ENCODE results near the gene COL3A1. TPM values are rescaled to one million over a fixed set of nuclear protein-coding genes. Genes with fewer than 3 reads are reported as not detected.

COL3A1 gene
- total and polyA plus RNA-seq, 2 of the 13 experiments (the other 11 are each of a cell fraction or from before 2014, with no cell fraction given): 0.04 TPM; not detected in 1

DNA sequence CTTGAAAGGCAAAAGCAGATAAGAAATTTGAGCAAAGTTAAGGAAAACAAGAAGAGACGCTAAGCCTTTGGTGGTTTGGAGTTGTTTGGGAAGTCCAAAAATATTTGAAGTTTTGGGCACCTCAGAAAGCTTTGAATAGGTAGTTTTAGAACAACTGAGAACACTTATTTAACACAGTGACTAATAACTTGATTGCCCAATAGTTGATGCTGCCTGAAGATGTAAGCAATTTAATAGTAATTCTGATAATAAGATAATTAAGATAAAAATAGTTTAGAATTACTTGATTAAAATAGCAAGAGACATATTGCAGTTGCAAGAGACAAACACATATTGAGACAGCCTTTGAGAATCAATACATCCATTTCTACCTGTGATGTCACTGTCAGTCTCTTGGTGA lies 16.5 kb upstream of the COL3A1 start:
- FAIRE-seq: no peak
- ChIA-PET CTCF (ENCODE audit: low intra/inter-chr PET ratio, low total read pairs) (no interaction called here), POLR2A (no interaction called here)
- WGBS (ENCODE audit: low lambda C conversion rate): 2% methylated on average over 1 of the region's 1 CpG
- Histone ChIP-seq H3K27me3 (ENCODE audit: control insufficient read depth in 1 of 2, insufficient read depth in 2 of 2, low read length in 2 of 2) (no peaks in the 10 kb centered on the region), H3K4me2 (ENCODE audit: low read depth, low read length) (no peak overlapping the region), H3K36me3 (replicated peaks in 1 of 2; ENCODE audit: control insufficient read depth in 1 of 2, insufficient read depth in 2 of 2, low read length in 2 of 2) (no peaks in the 10 kb centered on the region), H3K27ac (ENCODE audit: extremely low read length, insufficient read depth, low read length) (no peak overlapping the region), H4K20me1 (ENCODE audit: insufficient read depth, low read length) (no peaks in the 10 kb centered on the region), H3K9ac (ENCODE audit: insufficient read depth, low read depth, low read length) (no peak overlapping the region), H3K9me3 (ENCODE audit: low read length) (no peaks in the 10 kb centered on the region), H3K79me2 (ENCODE audit: insufficient read depth, low read length) (no peaks in the 10 kb centered on the region), H3K4me3 (replicated peaks in 1 of 3; ENCODE audit: insufficient read depth in 1 of 3, low read depth in 2 of 3, low read length in 3 of 3) (no peak overlapping the region), H2AFZ (ENCODE audit: low read length) (no peak overlapping the region), H3K4me1 (ENCODE audit: insufficient read depth, low read length) (no peaks in the 10 kb centered on the region)
- intact Hi-C loops (cut with micrococcal nuclease; ENCODE audit: unreplicated experiment): no loop called here
- TF ChIP-seq, protein P1, sequence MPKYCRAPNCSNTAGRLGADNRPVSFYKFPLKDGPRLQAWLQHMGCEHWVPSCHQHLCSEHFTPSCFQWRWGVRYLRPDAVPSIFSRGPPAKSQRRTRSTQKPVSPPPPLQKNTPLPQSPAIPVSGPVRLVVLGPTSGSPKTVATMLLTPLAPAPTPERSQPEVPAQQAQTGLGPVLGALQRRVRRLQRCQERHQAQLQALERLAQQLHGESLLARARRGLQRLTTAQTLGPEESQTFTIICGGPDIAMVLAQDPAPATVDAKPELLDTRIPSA (CRISPR knock-in tag; IDR thresholded peaks at IDR 0.05; ENCODE audit: borderline replicate concordance): no peak
- TF ChIP-seq CEBPB (IDR thresholded peaks at IDR 0.05; ENCODE audit: borderline replicate concordance, low read depth, low read length): peak; percentile 68
- DNase-seq (ENCODE audit: low spot score): no peak
- ATAC-seq: no peak
- in situ Hi-C loops (cut with HindIII; ENCODE audit: extremely low pct_ligation_motif_present, low pct_unique_long_range_greater_than_20kb): no loop called here
- no TSS peak for BruUV-seq (replicated peaks)

DNA sequence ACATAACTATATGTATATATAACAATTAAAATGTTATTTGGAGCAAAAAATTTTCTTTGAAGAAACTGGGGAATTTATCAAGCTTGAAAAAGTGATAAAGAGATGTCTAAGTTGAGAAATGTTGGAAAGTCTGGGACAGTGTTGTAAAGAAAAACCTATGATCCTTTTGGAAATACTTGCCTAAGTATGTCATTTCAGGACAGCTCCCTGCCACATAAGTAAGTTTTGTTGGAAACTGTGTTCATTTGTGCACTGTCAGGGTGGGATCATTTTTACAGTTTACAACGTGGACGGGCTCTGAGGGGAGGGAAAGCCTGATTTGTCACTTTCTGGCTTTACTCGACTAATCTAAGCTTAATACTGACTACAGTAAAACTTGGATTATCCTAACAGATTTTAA lies 10.4 kb upstream of the COL3A1 start:
- no peak overlapping the region for H3K9ac ChIP-seq (ENCODE audit: insufficient read depth, low read depth, low read length)
- H3K9me3 ChIP-seq (ENCODE audit: low read length): no peaks in the 10 kb centered on the region
- no peaks in the 10 kb centered on the region for H3K4me1 ChIP-seq (ENCODE audit: insufficient read depth, low read length)
- in situ Hi-C loops (cut with HindIII; ENCODE audit: extremely low pct_ligation_motif_present, low pct_unique_long_range_greater_than_20kb) (no loop called here), intact Hi-C loops (cut with micrococcal nuclease; ENCODE audit: unreplicated experiment) (no loop called here)
- TF ChIP-seq ZNF326 (CRISPR knock-in tag; IDR thresholded peaks at IDR 0.05; ENCODE audit: borderline replicate concordance) (no peak), EHMT2 (IDR thresholded peaks at IDR 0.05; ENCODE audit: borderline replicate concordance, low read depth, low read length) (no peak), ZNF766 (CRISPR knock-in tag; IDR thresholded peaks at IDR 0.05; ENCODE audit: borderline replicate concordance) (no peak), ZNF263 (CRISPR knock-in tag; IDR thresholded peaks at IDR 0.05) (no peak), ATAD3A (CRISPR knock-in tag; IDR thresholded peaks at IDR 0.05) (no peak), ZNF451 (CRISPR knock-in tag; IDR thresholded peaks at IDR 0.05) (no peak)
- CTCF ChIA-PET (ENCODE audit: low intra/inter-chr PET ratio, low total read pairs): no interaction called here
- H3K4me3 ChIP-seq (replicated peaks in 1 of 3; ENCODE audit: insufficient read depth in 1 of 3, low read depth in 2 of 3, low read length in 3 of 3): no peak overlapping the region
- no peaks in the 10 kb centered on the region for H3K79me2 ChIP-seq (ENCODE audit: insufficient read depth, low read length)
- no peaks in the 10 kb centered on the region for H3K27me3 ChIP-seq (ENCODE audit: control insufficient read depth in 1 of 2, insufficient read depth in 2 of 2, low read length in 2 of 2)
- no peak for FAIRE-seq
- no peak for ATAC-seq
- no peak overlapping the region for H3K27ac ChIP-seq (ENCODE audit: extremely low read length, insufficient read depth, low read length)
- BruUV-seq (replicated peaks): no TSS peak
- H3K4me2 ChIP-seq (ENCODE audit: low read depth, low read length): no peak overlapping the region
- DNase-seq (ENCODE audit: low spot score): no peak
- POLR2A ChIA-PET: no interaction called here
- no peak overlapping the region for H2AFZ ChIP-seq (ENCODE audit: low read length)
- no peaks in the 10 kb centered on the region for H4K20me1 ChIP-seq (ENCODE audit: insufficient read depth, low read length)
- no peaks in the 10 kb centered on the region for H3K36me3 ChIP-seq (replicated peaks in 1 of 2; ENCODE audit: control insufficient read depth in 1 of 2, insufficient read depth in 2 of 2, low read length in 2 of 2)
- WGBS (ENCODE audit: low lambda C conversion rate): 2% methylated on average over 3 of the region's 3 CpGs
